ENCODE data around the gene EPS8L2.

Gene EPS8L2

DNA sequence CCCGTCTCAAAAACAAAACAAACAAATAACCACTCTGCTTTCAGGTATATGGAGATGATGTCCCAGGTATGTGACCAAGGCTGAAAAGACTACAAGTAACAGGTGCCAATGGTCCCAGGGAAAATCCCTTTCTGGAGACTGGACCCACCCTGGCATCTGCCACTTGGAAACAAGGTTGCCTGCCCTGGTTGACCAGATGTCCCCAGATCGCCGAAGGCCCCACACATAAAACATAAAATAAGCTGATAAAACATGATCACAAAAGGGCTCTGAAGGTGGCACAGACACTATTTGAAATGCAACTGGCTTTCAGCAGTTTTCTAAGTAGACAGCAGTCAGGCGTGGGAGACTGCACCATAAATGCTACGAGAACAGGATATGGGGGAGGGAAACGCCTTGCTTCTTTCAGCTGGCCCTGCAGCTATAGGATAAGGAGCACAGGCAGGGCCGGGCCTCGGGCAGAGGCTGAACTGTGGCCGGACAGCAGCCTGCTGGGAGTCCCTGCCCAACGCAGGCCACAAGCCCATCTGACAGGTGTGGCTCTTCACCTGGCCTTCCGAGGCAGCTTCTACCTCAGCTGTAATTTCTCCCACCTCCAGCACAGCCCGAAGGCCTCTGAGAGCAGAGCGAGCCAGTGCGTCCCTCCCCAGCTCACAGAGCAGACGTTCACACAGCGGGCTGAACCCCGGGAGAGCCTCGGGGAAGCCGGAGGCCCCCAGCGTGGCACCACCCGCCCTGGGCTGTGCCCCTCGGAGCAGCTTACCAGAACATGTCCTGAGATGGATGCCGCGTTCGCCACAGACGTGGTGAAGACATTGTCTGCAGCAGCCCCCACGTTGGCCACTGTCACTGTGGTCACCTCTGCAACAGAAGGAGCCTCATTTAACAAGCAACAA lies 15.0 kb upstream of the EPS8L2 start:
- DNase-seq: no peak

- no peak for DNase-seq
Measured at GRCh38 chr11:691710-692590, 14.1 kb upstream of the EPS8L2 start.

- DNase-seq: no peak
Measured at GRCh38 chr11:692824-693414, 13.1 kb upstream of the EPS8L2 start.

- no peak for DNase-seq
Measured at GRCh38 chr11:693415-693831, 12.6 kb upstream of the EPS8L2 start.

DNA sequence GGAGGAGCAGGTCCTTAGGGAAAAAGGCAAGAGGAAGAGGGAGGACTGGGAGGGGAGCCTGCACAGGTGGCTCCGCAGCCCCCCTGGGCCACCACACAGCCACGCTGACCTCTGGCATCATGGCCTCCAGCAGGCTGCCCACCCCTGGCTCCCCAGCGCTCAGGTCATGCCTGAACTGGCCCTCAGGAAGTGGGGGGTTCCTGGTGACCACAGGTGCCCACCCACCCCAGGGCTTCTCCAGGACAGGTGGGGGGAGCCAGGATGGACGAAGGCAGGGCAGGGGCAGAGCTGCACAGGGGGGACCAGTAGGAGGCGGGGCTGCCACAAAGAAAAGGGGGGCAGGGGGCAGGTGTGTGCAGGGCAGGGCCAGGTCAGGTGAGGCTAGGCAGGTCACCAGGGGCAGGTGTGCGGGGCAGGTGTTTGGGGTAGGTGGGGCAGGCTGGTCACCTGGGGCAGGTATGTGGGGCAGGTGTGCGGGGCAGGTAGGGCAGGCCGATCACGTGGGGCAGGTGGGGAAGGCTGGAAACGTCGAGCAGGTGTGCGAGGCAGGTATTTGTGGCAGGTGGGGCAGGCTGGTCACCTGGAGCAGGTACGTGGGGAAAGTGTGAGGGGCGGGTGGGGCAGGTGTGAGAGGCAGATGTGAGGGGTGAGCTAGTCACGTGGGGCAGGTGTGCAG lies 12.0 kb upstream of the EPS8L2 start:
- no peak for DNase-seq

DNA sequence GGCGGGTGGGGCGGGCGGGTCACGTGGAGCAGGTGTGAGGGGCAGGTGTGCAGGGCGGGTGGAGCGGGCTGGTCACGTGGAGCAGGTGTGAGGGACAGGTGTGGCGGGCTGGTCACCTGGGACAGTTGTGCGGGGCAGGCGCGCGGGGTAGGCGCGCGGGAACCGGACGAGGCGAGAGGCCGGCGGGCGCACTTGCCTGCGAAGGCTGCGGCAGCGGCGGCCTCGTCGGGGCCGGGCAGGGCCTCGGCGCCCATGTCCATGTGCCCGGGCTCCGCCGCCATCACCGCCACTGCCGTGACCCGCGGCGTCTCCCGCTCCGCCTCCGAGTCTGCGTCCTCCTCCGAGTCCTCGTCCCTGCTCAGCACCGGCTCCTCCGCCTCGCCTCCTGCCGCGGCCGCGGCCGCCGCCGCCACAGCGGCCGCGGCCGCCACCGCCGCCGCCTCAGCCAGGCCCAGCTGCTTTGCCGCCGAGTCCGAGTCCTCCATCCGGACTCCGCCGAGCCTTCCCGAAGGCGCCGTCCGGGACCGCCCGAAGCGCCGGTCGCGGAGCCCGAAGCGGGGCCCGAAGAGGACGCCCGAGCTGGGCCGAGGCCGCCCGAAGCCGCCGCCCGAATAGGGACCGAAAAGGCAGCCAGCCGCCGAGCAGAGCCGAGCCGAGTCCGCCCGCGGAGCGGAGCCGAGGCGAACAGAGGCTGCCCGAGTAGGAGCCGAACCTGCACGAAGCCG lies 11.3 kb upstream of the EPS8L2 start, which contains the start of gene DEAF1:
Gene DEAF1, minus strand, starts transcription at position 660 of the 725 bp plus-strand sequence. Its CDS starts 175 bp downstream, at position 485.
- DNase-seq: peak; percentile 95 to 99 (median 98)

GRCh38 chr11:695288-695537 lies 10.8 kb upstream of the EPS8L2 start:
- DNase-seq: no peak

DNA sequence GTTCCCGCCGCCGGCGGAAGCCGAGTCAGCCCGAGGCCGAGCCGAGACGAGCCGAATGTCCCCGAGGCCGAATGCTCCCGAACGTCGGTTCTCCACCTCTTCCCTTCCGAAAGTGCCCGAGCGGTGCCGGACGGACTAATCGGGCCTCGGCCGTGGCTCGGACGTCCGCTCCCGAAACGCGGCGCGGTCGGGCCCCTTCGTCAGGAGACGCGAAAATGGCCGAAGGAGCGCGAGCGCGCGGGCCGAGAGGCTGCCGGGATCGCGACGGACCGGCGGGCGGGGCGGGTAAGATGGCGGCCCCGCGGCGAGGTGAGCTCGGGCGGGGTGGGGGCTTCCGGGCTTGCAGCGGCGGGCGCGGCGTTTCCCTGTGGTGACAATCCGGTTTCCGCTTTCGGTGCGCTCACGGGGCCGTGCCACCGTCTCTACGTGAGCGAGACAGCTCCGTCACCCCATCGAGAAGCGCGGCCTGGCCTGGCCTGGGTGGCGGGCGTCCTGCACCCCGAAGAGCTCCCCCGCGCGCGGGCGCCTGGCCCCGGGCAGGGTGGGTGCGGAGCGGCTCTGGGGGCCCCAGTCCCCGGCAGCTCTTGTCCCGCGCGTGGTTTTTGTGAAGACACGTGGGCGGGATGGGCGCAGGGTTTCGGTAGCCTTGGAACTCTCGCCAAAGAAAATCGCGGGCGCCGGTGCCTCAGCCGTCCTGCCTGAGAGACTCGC lies 10.3 kb upstream of the EPS8L2 start, which contains the start of gene TMEM80:
Gene TMEM80, plus strand, starts transcription at position 279 of the 711 bp plus-strand sequence. Its CDS starts 12 bp downstream, at position 291.
- DNase-seq: peak; percentile 96 to 97 (median 96)

DNA sequence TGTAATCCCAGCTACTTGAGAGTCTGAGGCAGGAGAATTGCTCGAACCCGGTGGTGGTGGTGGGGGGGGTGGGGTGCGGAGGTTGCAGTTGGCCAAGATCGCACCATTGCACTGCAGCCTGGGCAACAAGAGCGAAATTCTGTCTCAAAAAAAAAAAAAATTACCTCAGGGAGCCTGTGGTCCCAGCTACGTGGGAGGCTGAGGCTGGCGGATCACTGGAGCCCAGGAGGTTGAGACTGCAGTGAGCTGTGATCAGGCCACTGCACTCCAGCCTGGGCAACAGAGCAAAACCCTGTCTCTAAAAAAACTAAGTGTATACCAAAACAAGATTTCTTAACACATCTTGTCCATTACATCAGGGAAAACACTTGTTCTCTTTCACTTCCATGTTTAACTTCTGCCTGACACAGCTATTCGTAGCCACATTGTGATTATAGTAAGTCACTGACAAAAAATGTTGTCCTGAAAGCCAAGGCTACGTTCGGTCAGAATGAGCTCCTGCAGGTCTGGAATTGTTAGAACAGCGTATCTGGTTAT lies 9.0 kb upstream of the EPS8L2 start:
- no peak for DNase-seq

DNA sequence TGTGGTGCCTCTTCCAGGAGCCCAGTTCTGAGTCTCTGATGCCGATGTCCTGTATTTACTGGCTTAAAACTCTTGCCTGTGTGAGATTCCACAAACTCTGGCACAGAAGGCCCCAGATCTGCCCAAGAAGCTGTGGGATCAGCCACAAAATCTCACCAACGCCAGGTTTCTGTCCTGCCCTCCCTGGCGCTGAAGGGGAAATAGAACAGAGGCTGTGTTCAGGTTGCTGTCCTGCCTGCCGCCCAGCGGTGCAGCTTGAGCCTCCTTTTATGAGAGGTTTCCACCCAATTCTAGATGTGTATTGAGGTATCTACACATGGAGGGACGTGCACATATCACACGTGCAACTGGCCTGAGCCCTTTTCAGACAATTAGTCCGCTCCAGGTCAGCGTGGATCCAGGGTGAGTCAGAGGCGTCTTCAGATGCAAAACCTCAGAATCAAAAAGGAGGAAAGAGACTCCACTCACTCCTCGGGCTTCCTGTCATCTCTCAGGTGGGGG lies 8.2 kb upstream of the EPS8L2 start:
- DNase-seq: no peak

DNA sequence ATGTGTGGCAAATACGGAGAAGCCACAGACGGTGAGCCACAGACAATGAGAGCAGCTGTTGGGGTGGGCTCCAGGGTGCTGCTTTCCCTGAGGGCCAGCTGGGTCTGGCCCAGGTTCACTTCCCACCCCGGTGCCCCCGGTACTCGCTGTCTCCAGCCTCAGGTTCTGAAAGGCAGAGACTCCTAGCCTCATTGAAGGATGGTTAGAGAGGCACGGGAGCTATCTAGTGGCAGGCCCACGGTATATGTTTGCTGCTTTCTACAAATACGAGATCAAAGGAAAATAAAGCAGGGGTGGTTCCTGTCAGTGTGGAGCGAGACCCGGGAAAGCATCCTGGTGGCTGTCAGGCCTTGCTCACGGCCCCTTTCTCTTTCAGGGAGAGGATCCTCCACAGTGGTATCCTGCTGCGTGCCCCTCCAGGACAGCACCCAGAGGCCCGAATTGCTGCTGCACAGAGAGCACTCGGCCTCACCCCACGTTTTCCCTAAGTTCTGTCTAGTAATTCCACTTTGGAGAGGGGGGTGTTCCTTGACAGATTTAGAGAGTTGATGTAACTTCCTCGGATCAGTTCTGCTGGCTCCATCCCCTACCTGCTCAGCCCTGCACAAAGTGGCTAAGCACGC lies 7.4 kb upstream of the EPS8L2 start:
- DNase-seq: no peak

DNA sequence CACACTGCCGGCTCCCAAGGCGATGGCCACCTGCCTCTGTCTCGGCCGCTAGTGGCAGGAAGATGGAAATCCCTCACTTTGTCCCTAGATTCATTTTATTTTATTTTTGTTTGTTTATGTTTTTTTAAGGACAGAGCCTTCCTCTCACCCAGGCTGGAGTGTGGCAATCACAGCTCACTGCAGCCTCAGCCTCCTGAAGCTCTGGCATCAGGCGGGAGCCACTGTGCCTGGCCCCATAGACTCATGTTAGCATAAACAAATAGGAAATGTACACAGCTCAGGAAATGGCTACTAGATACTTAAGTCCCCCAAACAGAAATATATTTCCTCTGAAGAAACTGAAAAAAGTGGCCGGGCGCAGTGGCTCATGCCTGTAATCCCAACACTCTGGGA lies 6.9 kb upstream of the EPS8L2 start:
- DNase-seq: no peak

DNA sequence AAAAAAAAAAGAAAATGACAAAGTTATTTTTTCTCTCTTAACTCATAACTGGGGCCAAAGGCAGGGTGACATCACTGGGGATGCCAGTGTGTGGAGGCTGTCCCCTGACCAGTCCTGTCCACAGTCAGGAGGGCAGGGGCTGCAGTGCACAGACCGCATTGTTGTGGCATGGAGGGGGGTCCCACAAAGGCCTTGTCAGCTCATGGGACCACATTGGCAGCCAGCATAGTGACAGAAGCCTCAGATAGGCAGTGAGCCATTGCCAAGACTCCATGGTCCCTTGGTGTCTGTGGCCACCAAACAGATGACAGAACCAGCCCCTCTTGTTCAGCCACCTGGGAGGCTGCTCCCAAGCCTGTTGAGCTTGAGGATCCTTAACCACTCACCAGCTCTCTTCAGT lies 6.3 kb upstream of the EPS8L2 start:
- no peak for DNase-seq

GRCh38 chr11:701741-702461 lies 4.1 kb upstream of the EPS8L2 start:
- no peak for DNase-seq

GRCh38 chr11:702462-703461 lies 3.3 kb upstream of the EPS8L2 start:
- no peak for DNase-seq

DNA sequence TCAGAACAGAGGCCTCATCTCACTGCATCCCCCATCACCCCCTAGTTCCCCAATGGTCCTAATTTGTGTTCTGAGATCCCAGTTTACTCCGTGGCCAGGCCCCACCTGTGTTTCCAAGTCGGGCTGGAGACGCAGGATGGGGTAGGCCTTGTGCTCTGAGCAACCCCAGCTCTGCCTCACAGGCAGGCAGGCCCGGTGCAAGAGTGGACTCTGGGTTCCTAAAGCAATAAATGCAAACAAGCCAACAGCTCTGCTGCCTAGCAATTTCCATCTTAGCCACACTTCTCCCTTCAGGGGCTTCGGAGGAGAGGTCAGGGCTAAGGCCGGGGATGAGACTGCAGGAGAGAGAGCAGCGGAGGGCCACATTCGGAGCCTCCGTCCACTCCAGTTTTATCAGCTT lies 2.5 kb upstream of the EPS8L2 start:
- DNase-seq: no peak

DNA sequence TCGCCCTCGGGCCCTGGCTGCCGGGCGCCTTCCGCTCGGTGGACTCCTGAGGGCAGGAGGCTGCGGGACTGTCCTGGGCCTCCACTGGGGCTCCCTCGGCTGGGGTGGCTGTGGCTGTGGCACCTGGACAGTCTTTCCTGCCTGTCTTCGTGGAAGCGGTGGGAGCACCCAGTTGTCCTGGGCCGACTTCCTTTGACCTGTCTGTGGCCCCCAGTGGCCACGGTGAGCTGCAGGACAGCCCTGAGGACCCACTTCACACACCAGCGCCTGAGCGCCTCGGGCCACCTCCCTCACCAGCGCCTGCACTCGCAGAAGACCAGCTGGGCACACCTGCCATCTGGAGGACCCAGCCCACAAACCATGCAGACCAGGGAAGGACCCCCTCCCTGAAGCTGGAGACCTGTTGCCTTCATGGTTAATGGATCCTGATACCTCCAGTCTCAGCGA lies 1.8 kb upstream of the EPS8L2 start:
- no peak for DNase-seq

All from activated CD4-positive, CD25-positive, alpha-beta regulatory T cell (primary cell).